Liver (tissue), 9 donors: ENCODE measurements around the gene CLIC6. TPM values are rescaled to one million over a fixed set of nuclear protein-coding genes. Genes with fewer than 3 reads are reported as not detected.

Source experiments
- DNase-seq: peaks from one replicate; pipeline ENCODE4 v3.0.0-alpha.2; 2017; ENCODE audit warnings: low spot score
- H3K27ac ChIP-seq, 2 donors: one replicate each; pipeline ENCODE4 v1.7.0; 2013; ENCODE audit warnings: inconsistent platforms in 2 of 2, low read length in 2 of 2, control low read depth in 1 of 2, low read depth in 1 of 2, mild to moderate bottlenecking in 1 of 2
- H3K27me3 ChIP-seq, 4 donors: one replicate each; pipeline versions ENCODE4 v1.6.1 to v1.7.0; 2013; ENCODE audit warnings: low read length in 3 of 4, inconsistent platforms in 1 of 4, mild to moderate bottlenecking in 1 of 4, moderate library complexity in 1 of 4; ENCODE audit not compliant: control insufficient read depth in 4 of 4, insufficient read depth in 4 of 4
- H3K36me3 ChIP-seq, 4 donors: one replicate each; pipeline versions ENCODE4 v1.6.1 to v1.7.0; 2013; ENCODE audit warnings: low read length in 3 of 4, mild to moderate bottlenecking in 3 of 4, low read depth in 1 of 4, moderate library complexity in 1 of 4; ENCODE audit not compliant: control insufficient read depth in 4 of 4, insufficient read depth in 3 of 4
- H3K4me1 ChIP-seq, 4 donors: one replicate each; pipeline versions ENCODE4 v1.6.1 to v1.7.0; 2013; ENCODE audit warnings: low read length in 3 of 4, mild to moderate bottlenecking in 3 of 4, moderate library complexity in 1 of 4; ENCODE audit not compliant: control insufficient read depth in 4 of 4, insufficient read depth in 4 of 4
- H3K4me3 ChIP-seq, 3 donors: one replicate each; pipeline versions ENCODE4 v1.6.1 to v1.7.0; 2013; ENCODE audit warnings: low read length in 3 of 3, control low read depth in 1 of 3, low read depth in 1 of 3, mild to moderate bottlenecking in 1 of 3
- H3K9ac ChIP-seq, 2 donors: one replicate each; pipeline ENCODE4 v1.7.0; 2013; ENCODE audit warnings: low read length in 2 of 2, mild to moderate bottlenecking in 2 of 2, moderate library complexity in 2 of 2, control low read depth in 1 of 2, low read depth in 1 of 2
- H3K9me3 ChIP-seq, 4 donors: one replicate each; pipeline versions ENCODE4 v1.6.1 to v1.7.0; 2013; ENCODE audit warnings: low read length in 3 of 4; ENCODE audit not compliant: control insufficient read depth in 4 of 4
- EGR1 ChIP-seq, 2 donors: IDR thresholded peaks; 2 replicates each; pipeline ENCODE4 v1.6.1; 2016 to 2018; ENCODE audit warnings: antibody characterized with exemption in 2 of 2, low read depth in 2 of 2
- FOXA1 ChIP-seq: IDR thresholded peaks from 2 replicates; pipeline ENCODE4 v1.6.1; 2016; ENCODE audit warnings: antibody characterized with exemption
- FOXA2 ChIP-seq: IDR thresholded peaks from 2 replicates; pipeline ENCODE4 v1.6.1; 2016; ENCODE audit warnings: antibody characterized with exemption
- HNF4A ChIP-seq, 2 donors: conservative IDR thresholded peaks; 2 replicates each; pipeline ENCODE4 v1.6.1; 2016; ENCODE audit warnings: antibody characterized with exemption in 2 of 2, mild to moderate bottlenecking in 2 of 2
- HNF4G ChIP-seq: IDR thresholded peaks from 2 replicates; pipeline ENCODE4 v1.6.1; 2016; ENCODE audit warnings: antibody characterized with exemption
- JUND ChIP-seq, 2 donors: IDR thresholded peaks; 2 replicates each; pipeline ENCODE4 v1.6.1; 2016; ENCODE audit warnings: antibody characterized with exemption in 2 of 2
- RAD21 ChIP-seq, 2 donors: IDR thresholded peaks; 2 replicates each; pipeline ENCODE4 v1.6.1; 2016; ENCODE audit warnings: antibody characterized with exemption in 2 of 2, mild to moderate bottlenecking in 2 of 2
- REST ChIP-seq: IDR thresholded peaks from 2 replicates; pipeline ENCODE4 v1.6.1; 2016; ENCODE audit warnings: antibody characterized with exemption, mild to moderate bottlenecking
- RXRA ChIP-seq, 2 donors: IDR thresholded peaks; 2 replicates each; pipeline ENCODE4 v1.6.1; 2017 to 2018; ENCODE audit warnings: antibody characterized with exemption in 2 of 2, mild to moderate bottlenecking in 1 of 2
- SP1 ChIP-seq: IDR thresholded peaks from 2 replicates; pipeline ENCODE4 v1.6.1; 2018; ENCODE audit warnings: antibody characterized with exemption, mild to moderate bottlenecking
- TAF1 ChIP-seq: conservative IDR thresholded peaks from 2 replicates; pipeline ENCODE4 v1.6.1; 2016; ENCODE audit warnings: antibody characterized with exemption, mild to moderate bottlenecking
- YY1 ChIP-seq: IDR thresholded peaks from 2 replicates; pipeline ENCODE4 v1.6.1; 2016; ENCODE audit warnings: antibody characterized with exemption, mild to moderate bottlenecking
- ZBTB33 ChIP-seq: IDR thresholded peaks from 2 replicates; pipeline ENCODE4 v1.6.1; 2016; ENCODE audit warnings: antibody characterized with exemption
- WGBS: extraction: QIAGEN DNeasy Blood & Tissue Kit; methylation state at CpG from one replicate; pipeline ENCODE4 v1.1.7; 2013; 5-methylcytosine and 5-hydroxymethylcytosine counted together
- polyA plus RNA-seq, 2 donors: library from polyadenylated mRNA; stranded (reverse) in 1 of 2; unstranded in 1 of 2; fragments of 200-250 nt in 1 of 2; fragments of >200 nt in 1 of 2; fragmentation: Nextera tagmentation in 1 of 2; extraction: Ambion mirVana in 1 of 2; gene quantifications; one replicate each; pipeline versions ENCODE4 v1.2.1 to v1.2.3, GENCODE V29; 2013 to 2015
- total RNA-seq, 2 donors: library from RNA; depleted of rRNA; stranded (reverse); fragments of >200 nt; gene quantifications; one replicate each; pipeline ENCODE4 v1.2.3, GENCODE V29; 2014
- TF ChIP-seq, protein P1 (sequence below): fragments of 150-350 bp; IDR thresholded peaks from 2 replicates; pipeline ENCODE4 v1.5.1; 2017; ENCODE audit warnings: improper control_type of control experiment, low read depth, low read length; ENCODE audit not compliant: missing input control
- TF ChIP-seq, protein P2 (sequence below): IDR thresholded peaks from 2 replicates; pipeline ENCODE4 v1.6.1; 2016; ENCODE audit warnings: antibody characterized with exemption
- donor health status: healthy.
- donor health status: healthy.
- donor health status: healthy.
- donor health status: healthy.
- donor health status: healthy.

CLIC6 gene
- total and polyA plus RNA-seq, 4 donors = 0.05 to 0.59 (median 0.23) TPM

GRCh38 chr21:34621434-34622350, 47.1 kb upstream of the CLIC6 start:
- DNase-seq = no peak

GRCh38 chr21:34623516-34623915, 45.3 kb upstream of the CLIC6 start:
- Histone ChIP-seq H3K4me1 (no peaks in the 10 kb centered on the region), H3K27me3 (no peaks in the 10 kb centered on the region), H3K36me3 (no peaks in the 10 kb centered on the region), H3K9me3 (no peaks in the 10 kb centered on the region), H3K9ac (no peak overlapping the region), H3K4me3 (no peak overlapping the region), H3K27ac (no peak overlapping the region)
- no peak for DNase-seq
- TF ChIP-seq, protein P1, sequence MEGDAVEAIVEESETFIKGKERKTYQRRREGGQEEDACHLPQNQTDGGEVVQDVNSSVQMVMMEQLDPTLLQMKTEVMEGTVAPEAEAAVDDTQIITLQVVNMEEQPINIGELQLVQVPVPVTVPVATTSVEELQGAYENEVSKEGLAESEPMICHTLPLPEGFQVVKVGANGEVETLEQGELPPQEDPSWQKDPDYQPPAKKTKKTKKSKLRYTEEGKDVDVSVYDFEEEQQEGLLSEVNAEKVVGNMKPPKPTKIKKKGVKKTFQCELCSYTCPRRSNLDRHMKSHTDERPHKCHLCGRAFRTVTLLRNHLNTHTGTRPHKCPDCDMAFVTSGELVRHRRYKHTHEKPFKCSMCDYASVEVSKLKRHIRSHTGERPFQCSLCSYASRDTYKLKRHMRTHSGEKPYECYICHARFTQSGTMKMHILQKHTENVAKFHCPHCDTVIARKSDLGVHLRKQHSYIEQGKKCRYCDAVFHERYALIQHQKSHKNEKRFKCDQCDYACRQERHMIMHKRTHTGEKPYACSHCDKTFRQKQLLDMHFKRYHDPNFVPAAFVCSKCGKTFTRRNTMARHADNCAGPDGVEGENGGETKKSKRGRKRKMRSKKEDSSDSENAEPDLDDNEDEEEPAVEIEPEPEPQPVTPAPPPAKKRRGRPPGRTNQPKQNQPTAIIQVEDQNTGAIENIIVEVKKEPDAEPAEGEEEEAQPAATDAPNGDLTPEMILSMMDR = no peak
- WGBS = 84% methylated on average over 4 of the region's 4 CpGs

More at GRCh38 chr21:34621434-34622350, 47.1 kb upstream of the CLIC6 start:
- Histone ChIP-seq H3K4me1 (no peaks in the 10 kb centered on the region), H3K27me3 (no peaks in the 10 kb centered on the region), H3K36me3 (no peaks in the 10 kb centered on the region), H3K9me3 (no peaks in the 10 kb centered on the region), H3K27ac (no peak overlapping the region), H3K4me3 (no peak overlapping the region), H3K9ac (no peak overlapping the region)
- WGBS = 90% methylated on average over 4 of the region's 4 CpGs
- TF ChIP-seq HNF4A (conservative IDR thresholded peaks at IDR 0.05) (no peak), REST (no peak), EGR1 (IDR thresholded peaks at IDR 0.05; ENCODE audit: low read depth in 2 of 2) (no peak), FOXA1 (no peak), FOXA2 (no peak), YY1 (no peak), RAD21 (IDR thresholded peaks at IDR 0.05) (no peak), ZBTB33 (no peak), RXRA (IDR thresholded peaks at IDR 0.05) (no peak), HNF4G (no peak), TAF1 (no peak), JUND (IDR thresholded peaks at IDR 0.05) (no peak), SP1 (no peak)
- TF ChIP-seq, protein P2, sequence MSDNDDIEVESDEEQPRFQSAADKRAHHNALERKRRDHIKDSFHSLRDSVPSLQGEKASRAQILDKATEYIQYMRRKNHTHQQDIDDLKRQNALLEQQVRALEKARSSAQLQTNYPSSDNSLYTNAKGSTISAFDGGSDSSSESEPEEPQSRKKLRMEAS = no peak
